HepG2 (cell line): ENCODE measurements around the gene WNT1. TPM values are rescaled to one million over a fixed set of nuclear protein-coding genes. Genes with fewer than 3 reads are reported as not detected.

ENCODE experiments used
- ATAC-seq: fragments of 200-7000 bp; cut with Tn5 transposase; 3 replicates; pipeline ENCODE4 v1.9.1; 2020; ENCODE audit warnings: mild to moderate bottlenecking, moderate library complexity
- BruUV-seq: library from RNA; stranded (reverse); fragments of 400-500 nt; replicated peaks from 2 replicates; lab custom pipeline; 2021; lab: Mats Ljungman, UMichigan
- CTCF ChIA-PET: fragments of 300-600 bp; formaldehyde crosslinking; extraction: SDS; loops from one replicate; lab custom pipeline; 2021; ENCODE audit warnings: low total read pairs, inconsistent platforms, low intra/inter-chr PET ratio; lab: Yijun Ruan, JAX
- POLR2A ChIA-PET: fragments of 350-600 bp; sonication (Branson Sonifier 250); formaldehyde crosslinking; loops from one replicate; lab custom pipeline; 2020; ENCODE audit warnings: antibody characterized with exemption, inconsistent platforms; lab: Yijun Ruan, JAX
- DNase-seq: peaks from one replicate; pipeline ENCODE4 v3.0.0-alpha.2; 2015; ENCODE audit warnings: low spot score
- FAIRE-seq: peaks from 3 replicates; lab custom pipeline; 2011; peaks lifted over from hg19 to GRCh38; lab: Jason Lieb, UNC
- H2AFZ ChIP-seq: one replicate; pipeline ENCODE4 v1.6.1; 2011; ENCODE audit warnings: low read length, inconsistent platforms
- H3K27ac ChIP-seq: fragments of 300-600 bp; 3 replicates; pipeline ENCODE4 v1.8.0; 2011; ENCODE audit warnings: mixed run types, mild to moderate bottlenecking, mixed read lengths, low read length, inconsistent platforms; ENCODE audit not compliant: insufficient read depth; ENCODE audit errors: extremely low read length
- H3K27me3 ChIP-seq, 2 experiments: fragments of 200-600 bp in 1 of 2; 2 replicates in 1 of 2; 3 replicates in 1 of 2; pipeline versions ENCODE4 v1.6.0 to v1.8.0; 2011; ENCODE audit warnings: low read length in 2 of 2, mild to moderate bottlenecking in 2 of 2, moderate library complexity in 2 of 2, inconsistent platforms in 1 of 2; ENCODE audit not compliant: insufficient read depth in 2 of 2, control insufficient read depth in 1 of 2
- H3K36me3 ChIP-seq, 2 experiments: fragments of 200-600 bp in 1 of 2; replicated peaks in 1 of 2; 2 replicates in 1 of 2; 3 replicates in 1 of 2; pipeline versions ENCODE4 v1.5.1 to v1.8.0; 2011; ENCODE audit warnings: low read length in 2 of 2, inconsistent platforms in 1 of 2; ENCODE audit not compliant: insufficient read depth in 2 of 2, control insufficient read depth in 1 of 2
- H3K4me1 ChIP-seq: 2 replicates; pipeline ENCODE4 v1.5.1; 2012; ENCODE audit warnings: low read length, inconsistent platforms; ENCODE audit not compliant: insufficient read depth
- H3K4me2 ChIP-seq: 2 replicates; pipeline ENCODE4 v1.6.0; 2011; ENCODE audit warnings: low read depth, low read length, inconsistent platforms
- H3K4me3 ChIP-seq, 3 experiments: fragments of 200-600 bp in 1 of 3; sonication (generic), shearing (Covaris generic) in 1 of 3; replicated peaks in 1 of 3; 2 replicates each; pipeline ENCODE4 v1.5.1; 2011 to 2016; ENCODE audit warnings: low read length in 3 of 3, inconsistent platforms in 2 of 3, low read depth in 2 of 3, mild to moderate bottlenecking in 2 of 3, control low read depth in 1 of 3, mixed read lengths in 1 of 3; ENCODE audit not compliant: insufficient read depth in 1 of 3
- H3K79me2 ChIP-seq: one replicate; pipeline ENCODE4 v1.6.1; 2011; ENCODE audit warnings: low read length, inconsistent platforms; ENCODE audit not compliant: insufficient read depth
- H3K9ac ChIP-seq: 2 replicates; pipeline ENCODE4 v1.6.0; 2011; ENCODE audit warnings: mild to moderate bottlenecking, low read depth, low read length, inconsistent platforms; ENCODE audit not compliant: insufficient read depth
- H3K9me3 ChIP-seq: 2 replicates; pipeline ENCODE4 v1.5.1; 2012; ENCODE audit warnings: mild to moderate bottlenecking, low read length
- H4K20me1 ChIP-seq: 2 replicates; pipeline ENCODE4 v1.6.0; 2011; ENCODE audit warnings: inconsistent platforms, mild to moderate bottlenecking, low read length, moderate library complexity; ENCODE audit not compliant: insufficient read depth
- AHR ChIP-seq: IDR thresholded peaks from 2 replicates; pipeline ENCODE4 v1.6.1; 2018; ENCODE audit warnings: missing genetic modification reagents, missing compliant biosample characterization
- CREM ChIP-seq, 2 experiments: sonication (generic) in 1 of 2; formaldehyde crosslinking in 1 of 2; IDR thresholded peaks; 2 replicates each; pipeline versions ENCODE4 v1.4.0 to v1.6.1; 2016 to 2020; ENCODE audit warnings: antibody characterized with exemption in 1 of 2, mild to moderate bottlenecking in 1 of 2, missing genetic modification reagents in 1 of 2
- NR2F1 ChIP-seq, 2 experiments: fragments of 450-650 bp in 1 of 2; formaldehyde crosslinking in 1 of 2; IDR thresholded peaks; 2 replicates each; pipeline versions ENCODE4 v1.5.0 to v1.6.1; 2016 to 2020; ENCODE audit warnings: mild to moderate bottlenecking in 1 of 2, missing compliant biosample characterization in 1 of 2, missing genetic modification reagents in 1 of 2, moderate library complexity in 1 of 2
- SRSF1 ChIP-seq: fragments of 200-400 bp; formaldehyde crosslinking; optimal IDR thresholded peaks from 2 replicates; pipeline ENCODE3; 2017; ENCODE audit warnings: mild to moderate bottlenecking, low read depth, low read length, moderate library complexity
- THYN1 ChIP-seq: sonication (generic); formaldehyde crosslinking; IDR thresholded peaks from 2 replicates; pipeline ENCODE4 v1.8.1; 2023; ENCODE audit warnings: low read depth, mild to moderate bottlenecking, moderate library complexity, missing genetic modification reagents, borderline replicate concordance
- WIZ ChIP-seq: sonication (generic); formaldehyde crosslinking; IDR thresholded peaks from 2 replicates; pipeline ENCODE4 v1.5.1; 2020; ENCODE audit warnings: mild to moderate bottlenecking, missing genetic modification reagents
- ZNF138 ChIP-seq: sonication (generic); formaldehyde crosslinking; IDR thresholded peaks from 2 replicates; pipeline ENCODE4 v1.5.0; 2020; ENCODE audit warnings: mild to moderate bottlenecking, low read depth, missing genetic modification reagents
- WGBS: methylation state at CpG from one replicate; pipeline ENCODE4 v1.1.6; 2017; ENCODE audit warnings: low lambda C conversion rate; 5-methylcytosine and 5-hydroxymethylcytosine counted together
- in situ Hi-C: cut with HindIII; loops from 2 replicates; pipeline ENCODE4 v1.10.0; 2017; ENCODE audit warnings: low pct_unique_long_range_greater_than_20kb; ENCODE audit not compliant: extremely low pct_ligation_motif_present
- intact Hi-C: fragments of 100-400 bp; cut with micrococcal nuclease; formaldehyde crosslinking; loops from one replicate; pipeline ENCODE4 v1.10.0; 2022; ENCODE audit not compliant: unreplicated experiment
- polyA plus RNA-seq, 8 experiments: library from polyadenylated mRNA; depleted of rRNA in 3 of 8; stranded (reverse) in 7 of 8; unstranded in 1 of 8; fragments of >200 nt; fragmentation: Illumina TruSeq in 4 of 8; extraction: Trizol in 4 of 8; gene quantifications; 2 replicates each; pipeline versions ENCODE4 v1.2.1 to v1.2.3, GENCODE V29; 2011 to 2016; ENCODE audit warnings: low read depth in 4 of 8, missing spikeins in 1 of 8, mixed read lengths in 1 of 8; ENCODE audit not compliant: insufficient read depth in 1 of 8
- total RNA-seq, 5 experiments: library from RNA; depleted of rRNA; stranded (reverse); fragments of >200 nt; fragmentation: Illumina TruSeq; extraction: Trizol; gene quantifications; 2 replicates each; pipeline ENCODE4 v1.2.3, GENCODE V29; 2016; ENCODE audit warnings: low read depth in 1 of 5
- TF ChIP-seq, protein P1 (sequence below): sonication (generic); formaldehyde crosslinking; IDR thresholded peaks from 2 replicates; pipeline ENCODE4 v1.4.0; 2020; ENCODE audit warnings: missing genetic modification reagents, borderline replicate concordance
- TF ChIP-seq, protein P2 (sequence below): sonication (generic); formaldehyde crosslinking; IDR thresholded peaks from 2 replicates; pipeline ENCODE4 v1.8.0; 2022; ENCODE audit warnings: missing genetic modification reagents, low read depth, mild to moderate bottlenecking, borderline replicate concordance

WNT1 gene
- total and polyA plus RNA-seq, 2 of the 13 experiments (the other 11 are each of a cell fraction or from before 2014, with no cell fraction given) = not detected

DNA sequence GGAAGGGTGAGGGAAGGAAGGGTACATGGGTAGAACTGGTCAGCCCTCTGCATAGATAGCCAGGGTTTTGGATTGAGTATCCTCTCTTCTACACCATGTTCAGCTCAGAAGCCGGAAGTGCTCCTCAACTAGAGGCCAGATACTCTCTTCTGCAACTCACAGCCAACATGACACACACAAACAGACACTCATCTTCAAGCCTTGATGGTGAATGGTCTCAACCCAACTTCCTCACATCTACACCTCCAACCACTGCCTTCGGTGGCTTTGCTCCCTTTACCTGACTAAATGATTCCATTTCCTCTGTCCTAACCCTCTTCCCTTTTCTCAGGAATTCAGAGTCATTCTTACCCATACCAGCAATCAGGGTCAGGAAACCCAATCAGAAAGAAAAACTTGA, 45.2 kb upstream of the WNT1 start:
- H2AFZ ChIP-seq = no peak overlapping the region
- DNase-seq (no peak), ATAC-seq (no peak), FAIRE-seq (no peak)
- CTCF ChIA-PET = no interaction called here
- H3K79me2 ChIP-seq = no peaks in the 10 kb centered on the region
- POLR2A ChIA-PET = interaction anchor here (1.1 kb wide), 1 partner anchor 66 kb away, joined by 5 read pairs; no protein-coding TSS in a partner anchor
- intact Hi-C loops (no loop called here), in situ Hi-C loops (no loop called here)
- H3K9ac ChIP-seq = no peak overlapping the region
- no peak overlapping the region for H3K27ac ChIP-seq
- no peaks in the 10 kb centered on the region; the same call in 1 of the 2 replicates for H4K20me1 ChIP-seq
- H3K4me1 ChIP-seq = no peaks in the 10 kb centered on the region
- TF ChIP-seq THYN1 (CRISPR knock-in tag) (no peak), CREM (IDR thresholded peaks at IDR 0.05) (no peak), CREM (CRISPR knock-in tag; IDR thresholded peaks at IDR 0.05) (no peak), NR2F1 (CRISPR knock-in tag; IDR thresholded peaks at IDR 0.05) (no peak), WIZ (CRISPR knock-in tag) (no peak), ZNF138 (CRISPR knock-in tag) (no peak), SRSF1 (no peak), AHR (CRISPR knock-in tag) (no peak)
- TF ChIP-seq, protein P1, sequence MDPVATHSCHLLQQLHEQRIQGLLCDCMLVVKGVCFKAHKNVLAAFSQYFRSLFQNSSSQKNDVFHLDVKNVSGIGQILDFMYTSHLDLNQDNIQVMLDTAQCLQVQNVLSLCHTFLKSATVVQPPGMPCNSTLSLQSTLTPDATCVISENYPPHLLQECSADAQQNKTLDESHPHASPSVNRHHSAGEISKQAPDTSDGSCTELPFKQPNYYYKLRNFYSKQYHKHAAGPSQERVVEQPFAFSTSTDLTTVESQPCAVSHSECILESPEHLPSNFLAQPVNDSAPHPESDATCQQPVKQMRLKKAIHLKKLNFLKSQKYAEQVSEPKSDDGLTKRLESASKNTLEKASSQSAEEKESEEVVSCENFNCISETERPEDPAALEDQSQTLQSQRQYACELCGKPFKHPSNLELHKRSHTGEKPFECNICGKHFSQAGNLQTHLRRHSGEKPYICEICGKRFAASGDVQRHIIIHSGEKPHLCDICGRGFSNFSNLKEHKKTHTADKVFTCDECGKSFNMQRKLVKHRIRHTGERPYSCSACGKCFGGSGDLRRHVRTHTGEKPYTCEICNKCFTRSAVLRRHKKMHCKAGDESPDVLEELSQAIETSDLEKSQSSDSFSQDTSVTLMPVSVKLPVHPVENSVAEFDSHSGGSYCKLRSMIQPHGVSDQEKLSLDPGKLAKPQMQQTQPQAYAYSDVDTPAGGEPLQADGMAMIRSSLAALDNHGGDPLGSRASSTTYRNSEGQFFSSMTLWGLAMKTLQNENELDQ (CRISPR knock-in tag) = no peak
- TF ChIP-seq, protein P2, sequence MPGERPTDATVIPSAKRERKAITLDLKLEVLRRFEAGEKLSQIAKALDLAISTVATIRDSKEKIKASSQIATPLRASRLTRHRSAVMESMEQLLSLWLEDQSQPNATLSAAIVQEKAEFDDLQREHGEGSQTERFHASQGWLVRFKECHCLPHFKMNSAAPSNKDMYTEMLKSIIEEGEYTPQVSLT = no peak
- H3K36me3 ChIP-seq = peaks cover 5 to 53% of the 10 kb centered on the region in 2 experiments
- no peak overlapping the region for H3K4me2 ChIP-seq
- no peaks in the 10 kb centered on the region for H3K9me3 ChIP-seq
- no TSS peak for BruUV-seq
- H3K4me3 ChIP-seq = no peak overlapping the region
- 100% methylated on average over 1 of the region's 2 CpGs for WGBS
- H3K27me3 ChIP-seq = no peaks in the 10 kb centered on the region
